Measurements from ENCODE around the gene GPATCH8. TPM values are rescaled to one million over a fixed set of nuclear protein-coding genes. Genes with fewer than 3 reads are reported as not detected.

Gene GPATCH8
- total RNA-seq, 1 donor from 2014 or later, result 40.7 TPM

DNA sequence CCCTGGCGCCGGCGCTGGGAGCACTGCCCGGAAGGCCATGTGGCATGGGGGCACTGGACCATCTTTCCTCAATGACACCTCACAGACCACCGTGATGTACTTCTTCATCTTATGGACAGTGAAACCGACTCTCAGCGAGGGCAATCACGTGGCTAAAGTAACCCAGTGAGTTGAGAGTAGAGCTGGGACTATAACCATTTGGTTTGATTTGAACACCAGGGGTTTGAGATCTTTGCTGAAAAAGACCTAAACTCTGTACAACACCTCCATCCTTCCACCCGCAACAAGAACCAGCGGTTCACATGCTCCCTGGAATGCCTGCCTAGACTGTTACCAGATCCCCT lies 117.1 kb downstream of the GPATCH8 start:
- DNase-seq (no peak), ATAC-seq (no peak)
- H3K36me3 ChIP-seq, result no peaks in the 10 kb centered on the region
- H3K4me1 ChIP-seq, result peaks cover 10% of the 10 kb centered on the region
- TF ChIP-seq, protein P1, sequence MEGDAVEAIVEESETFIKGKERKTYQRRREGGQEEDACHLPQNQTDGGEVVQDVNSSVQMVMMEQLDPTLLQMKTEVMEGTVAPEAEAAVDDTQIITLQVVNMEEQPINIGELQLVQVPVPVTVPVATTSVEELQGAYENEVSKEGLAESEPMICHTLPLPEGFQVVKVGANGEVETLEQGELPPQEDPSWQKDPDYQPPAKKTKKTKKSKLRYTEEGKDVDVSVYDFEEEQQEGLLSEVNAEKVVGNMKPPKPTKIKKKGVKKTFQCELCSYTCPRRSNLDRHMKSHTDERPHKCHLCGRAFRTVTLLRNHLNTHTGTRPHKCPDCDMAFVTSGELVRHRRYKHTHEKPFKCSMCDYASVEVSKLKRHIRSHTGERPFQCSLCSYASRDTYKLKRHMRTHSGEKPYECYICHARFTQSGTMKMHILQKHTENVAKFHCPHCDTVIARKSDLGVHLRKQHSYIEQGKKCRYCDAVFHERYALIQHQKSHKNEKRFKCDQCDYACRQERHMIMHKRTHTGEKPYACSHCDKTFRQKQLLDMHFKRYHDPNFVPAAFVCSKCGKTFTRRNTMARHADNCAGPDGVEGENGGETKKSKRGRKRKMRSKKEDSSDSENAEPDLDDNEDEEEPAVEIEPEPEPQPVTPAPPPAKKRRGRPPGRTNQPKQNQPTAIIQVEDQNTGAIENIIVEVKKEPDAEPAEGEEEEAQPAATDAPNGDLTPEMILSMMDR (IDR thresholded peaks at IDR 0.05), result no peak
- H3K27ac ChIP-seq, result no peak overlapping the region
- peak overlapping the region; percentile 45 for H3K4me3 ChIP-seq
- H3K9me3 ChIP-seq, result no peaks in the 10 kb centered on the region
- H3K27me3 ChIP-seq, result no peaks in the 10 kb centered on the region
- intact Hi-C loops (cut with DNase I), result no loop called here

DNA sequence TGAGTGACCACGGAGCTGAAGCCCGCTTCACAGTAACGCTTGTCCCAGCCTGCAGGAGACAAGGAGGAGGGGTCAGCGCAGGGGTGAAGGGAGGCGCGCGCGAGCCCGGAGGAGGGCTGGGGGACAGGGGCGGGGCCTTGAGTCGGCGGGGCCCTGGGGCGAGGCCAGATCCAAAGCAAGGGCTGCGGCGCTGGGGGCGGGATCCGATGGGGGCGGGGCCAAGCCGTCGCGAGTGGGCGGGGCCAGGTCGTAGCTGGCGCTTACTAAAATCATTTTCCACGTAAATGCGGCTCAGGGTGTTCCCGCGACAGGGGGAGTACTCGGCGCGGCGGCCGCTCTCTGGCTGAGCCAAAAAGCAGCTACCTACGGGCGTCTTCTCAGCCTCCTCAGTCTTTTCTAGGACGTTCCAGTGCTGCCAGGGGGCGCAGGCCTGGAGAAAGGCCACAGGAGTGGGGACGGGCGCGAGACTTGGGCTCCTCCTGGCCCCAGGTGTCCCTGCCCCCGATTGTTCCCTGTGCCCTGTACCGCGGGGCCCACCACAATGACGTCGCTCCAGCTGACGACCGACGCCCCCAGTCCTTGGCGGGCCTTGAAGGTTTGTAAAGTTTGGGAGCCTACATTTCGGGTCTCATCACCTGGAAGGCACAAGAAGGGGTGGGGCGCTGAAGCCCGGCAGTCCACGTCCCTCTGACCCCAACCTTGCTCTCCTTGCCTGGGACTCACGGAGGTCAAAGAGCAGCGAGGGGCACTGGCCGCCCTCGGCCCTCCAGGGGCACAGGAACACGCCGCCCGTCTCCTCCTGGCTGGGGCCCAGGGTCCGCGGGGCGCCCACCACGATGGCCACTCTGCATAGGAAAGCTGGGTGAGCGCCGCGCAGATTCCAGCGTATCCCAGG lies 117.7 kb downstream of the GPATCH8 start:
- peak overlapping the region; percentile 45 for H3K4me3 ChIP-seq
- no peak overlapping the region for H3K27ac ChIP-seq
- intact Hi-C loops (cut with DNase I), result no loop called here

DNA sequence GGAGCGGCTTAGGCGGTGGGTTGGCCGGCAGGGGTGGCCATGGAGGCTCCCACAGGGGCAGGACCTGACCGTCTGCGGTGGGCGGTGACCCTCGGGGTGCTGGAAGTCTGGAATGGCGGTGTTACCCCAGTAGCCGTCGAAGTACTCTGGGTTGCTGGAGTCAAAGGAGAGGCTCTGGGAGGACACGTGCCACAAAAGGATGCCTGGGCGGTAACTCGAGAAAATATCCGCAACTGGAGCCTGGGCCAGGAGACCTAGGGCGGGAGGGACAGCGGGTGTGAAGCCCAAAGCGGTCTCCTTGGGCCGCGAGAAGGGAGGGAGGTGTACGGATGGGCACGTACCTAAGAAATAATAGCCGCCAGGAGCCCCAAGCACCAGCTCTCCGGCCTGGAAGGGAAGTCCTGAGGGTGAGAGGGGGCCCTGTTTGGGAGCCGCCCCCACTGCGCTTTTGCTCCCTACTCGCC lies 118.4 kb downstream of the GPATCH8 start:
- ATAC-seq, result peak; percentile 1
- no peaks in the 10 kb centered on the region for H3K27me3 ChIP-seq
- peaks cover 10% of the 10 kb centered on the region for H3K4me1 ChIP-seq
- no peak for DNase-seq
- no peak overlapping the region for H3K27ac ChIP-seq
- intact Hi-C loops (cut with DNase I), result no loop called here
- no peaks in the 10 kb centered on the region for H3K36me3 ChIP-seq
- TF ChIP-seq, protein P1 (IDR thresholded peaks at IDR 0.05), result no peak
- H3K9me3 ChIP-seq, result no peaks in the 10 kb centered on the region
- peak overlapping the region; percentile 45 for H3K4me3 ChIP-seq

More for the DNA sequence above, 117.7 kb downstream of the GPATCH8 start:
- TF ChIP-seq, protein P1 (IDR thresholded peaks at IDR 0.05), result peak; percentile 25
- Histone ChIP-seq H3K9me3 (no peaks in the 10 kb centered on the region), H3K27me3 (no peaks in the 10 kb centered on the region), H3K4me1 (peaks cover 10% of the 10 kb centered on the region), H3K36me3 (no peaks in the 10 kb centered on the region)
- DNase-seq, result peak; percentile 91
- ATAC-seq, result peak; percentile 95

DNA sequence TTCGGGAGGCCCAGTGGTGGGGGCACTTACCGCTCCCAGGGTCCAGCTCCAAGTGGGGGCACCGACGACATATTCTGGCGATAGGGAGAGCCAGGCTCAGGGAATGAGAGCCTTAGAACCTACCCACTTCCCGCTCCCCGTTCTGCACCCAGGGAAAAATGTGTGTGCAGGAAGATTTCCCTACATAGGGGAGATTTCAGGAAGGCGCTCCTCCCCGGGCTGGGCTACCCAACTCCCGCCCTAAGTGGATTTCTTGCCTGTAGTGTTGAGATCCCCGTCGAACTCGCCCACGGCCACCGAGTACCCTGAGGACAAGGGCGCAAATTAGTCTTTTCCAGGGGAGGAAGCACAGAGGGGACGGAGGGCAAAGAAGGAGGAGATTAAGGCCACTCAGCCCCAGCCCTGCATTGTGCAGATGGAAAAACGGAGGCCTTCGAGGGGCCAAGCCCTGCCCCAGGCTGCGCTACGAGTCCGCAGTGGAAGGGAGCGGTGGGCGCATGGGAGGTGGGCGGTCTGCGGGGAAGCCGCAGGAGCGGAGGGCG lies 118.9 kb downstream of the GPATCH8 start:
- no peak overlapping the region for H3K27ac ChIP-seq
- DNase-seq, result no peak
- ATAC-seq, result no peak
- H3K4me1 ChIP-seq, result peaks cover 10% of the 10 kb centered on the region
- no peak overlapping the region for H3K4me3 ChIP-seq
- no peaks in the 10 kb centered on the region for H3K36me3 ChIP-seq
- intact Hi-C loops (cut with DNase I), result no loop called here
- H3K9me3 ChIP-seq, result no peaks in the 10 kb centered on the region
- TF ChIP-seq, protein P1 (IDR thresholded peaks at IDR 0.05), result no peak
- no peaks in the 10 kb centered on the region for H3K27me3 ChIP-seq

DNA sequence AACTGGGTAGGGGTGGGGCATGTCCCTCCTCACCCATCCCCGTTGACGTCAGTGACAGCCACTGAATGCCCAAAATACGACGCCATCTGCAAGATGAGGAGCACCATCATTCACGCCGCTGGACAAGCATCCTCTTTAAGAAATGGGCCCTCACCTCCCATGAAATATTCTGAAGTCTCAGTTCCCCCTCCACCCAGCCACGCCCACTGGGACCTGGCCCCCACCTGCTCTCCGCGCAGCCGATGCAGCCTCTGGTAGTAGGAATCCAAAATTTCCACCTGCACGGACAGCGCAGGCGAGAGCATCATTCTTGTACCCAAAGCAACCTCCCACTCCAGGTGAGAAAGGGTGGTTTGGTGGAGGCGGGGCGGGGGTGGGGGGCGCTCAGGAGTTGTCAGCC lies 119.3 kb downstream of the GPATCH8 start:
- Histone ChIP-seq H3K27me3 (no peaks in the 10 kb centered on the region), H3K9me3 (no peaks in the 10 kb centered on the region), H3K36me3 (no peaks in the 10 kb centered on the region), H3K4me1 (peaks cover 10% of the 10 kb centered on the region), H3K4me3 (no peak overlapping the region), H3K27ac (no peak overlapping the region)
- intact Hi-C loops (cut with DNase I), result no loop called here
- ATAC-seq (no peak), DNase-seq (no peak)
- TF ChIP-seq, protein P1 (IDR thresholded peaks at IDR 0.05), result no peak

All from upper lobe of right lung (tissue), 1 donor.